Measurements from ENCODE around the gene CD8B2.
"Not testable (repeated sequence)": the region's sequence is repeated elsewhere in the genome, so short reads cannot be mapped to it uniquely, and the experiment has no call there.

DNA sequence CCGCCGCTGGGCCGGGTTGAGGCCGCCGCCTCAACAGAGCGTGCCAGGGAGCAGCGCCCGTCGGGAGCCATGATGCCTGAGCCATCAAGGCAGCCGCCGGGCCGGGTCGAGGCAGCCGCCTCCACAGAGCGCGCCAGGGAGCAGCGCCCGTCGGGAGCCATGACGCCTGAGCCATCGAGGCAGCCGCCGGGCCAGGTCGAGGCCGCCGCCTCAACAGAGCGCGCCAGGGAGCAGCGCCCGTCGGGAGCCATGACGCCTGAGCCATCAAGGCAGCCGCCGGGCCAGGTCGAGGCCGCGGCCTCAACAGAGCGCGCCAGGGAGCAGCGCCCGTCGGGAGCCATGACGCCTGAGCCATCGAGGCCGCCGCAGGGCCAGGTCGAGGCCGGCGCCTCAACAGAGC is 19.6 kb upstream of the CD8B2 start:
- not testable (repeated sequence) for TF ChIP-seq CTCF (IDR thresholded peaks at IDR 0.05; ENCODE audit: low read depth, low read length); EZH2phosphoT487 (IDR thresholded peaks at IDR 0.05; ENCODE audit: low read depth)

Measured in OCI-LY3 (cell line).